Stimulated activated CD8-positive, alpha-beta memory T cell treated with anti-CD3 and anti-CD28 coated beads, Interleukin-15, amount 100 ng/mL, for 24 hours (primary cell): ENCODE data around the gene CERS1.
A peak's percentile ranks its signal among the peaks of the same experiment; 100 is the strongest.

Experiments used
- DNase-seq: peaks from one replicate; pipeline ENCODE4 v3.0.0-alpha.2; 2020; ENCODE audit warnings: low read depth

The CERS1 gene

GRCh38 chr19:18895824-18896341 lies at the start of gene CERS1:
TSS of gene CERS1 (minus strand) at chr19:18896158. CDS start at chr19:18896072, 86 bp downstream.
- no peak for DNase-seq

- DNase-seq = no peak
These were observed 49.3 kb upstream of the CERS1 start for GRCh38 chr19:18945297-18945696.

- no peak for DNase-seq
These were observed 47.5 kb upstream of the CERS1 start for GRCh38 chr19:18943465-18943864.

- DNase-seq = no peak
These were observed 46.7 kb upstream of the CERS1 start for GRCh38 chr19:18942692-18943091.

- no peak for DNase-seq
These were observed 45.8 kb upstream of the CERS1 start for GRCh38 chr19:18941628-18942354.

- peak; percentile 64 for DNase-seq
These were observed 45.0 kb upstream of the CERS1 start, which contains the start of gene HOMER3 for GRCh38 chr19:18940769-18941627. TSS of gene HOMER3 (minus strand) at chr19:18941217. CDS start at chr19:18938982, 2,235 bp downstream.

GRCh38 chr19:18939922-18940768 lies 44.2 kb upstream of the CERS1 start:
- no peak for DNase-seq

- DNase-seq = no peak
These were observed 43.2 kb upstream of the CERS1 start for GRCh38 chr19:18939163-18939562.

GRCh38 chr19:18933297-18933696 lies 37.3 kb upstream of the CERS1 start:
- DNase-seq = no peak

- DNase-seq = peak; percentile 74
These were observed 36.4 kb upstream of the CERS1 start for GRCh38 chr19:18932216-18932841.

GRCh38 chr19:18931316-18932162 lies 35.6 kb upstream of the CERS1 start:
- DNase-seq = no peak

- no peak for DNase-seq
These were observed 33.4 kb upstream of the CERS1 start for GRCh38 chr19:18929311-18929710.

GRCh38 chr19:18928018-18928805 lies 32.3 kb upstream of the CERS1 start:
- no peak for DNase-seq

GRCh38 chr19:18924684-18925213 lies 28.8 kb upstream of the CERS1 start:
- DNase-seq = no peak

GRCh38 chr19:18922228-18922985 lies 26.4 kb upstream of the CERS1 start:
- no peak for DNase-seq

GRCh38 chr19:18921593-18921992 lies 25.6 kb upstream of the CERS1 start:
- no peak for DNase-seq

GRCh38 chr19:18920400-18920799 lies 24.4 kb upstream of the CERS1 start:
- DNase-seq = no peak

GRCh38 chr19:18919900-18920214 lies 23.9 kb upstream of the CERS1 start:
- no peak for DNase-seq
